GM18526 (cell line): ENCODE data around the gene SPTBN2.

Experiments used
- POLR2A ChIP-seq: IDR thresholded peaks from 3 replicates; pipeline ENCODE4 v1.6.1; 2011; ENCODE audit not compliant: insufficient read length; ENCODE audit errors: extremely low read depth

Gene SPTBN2

DNA sequence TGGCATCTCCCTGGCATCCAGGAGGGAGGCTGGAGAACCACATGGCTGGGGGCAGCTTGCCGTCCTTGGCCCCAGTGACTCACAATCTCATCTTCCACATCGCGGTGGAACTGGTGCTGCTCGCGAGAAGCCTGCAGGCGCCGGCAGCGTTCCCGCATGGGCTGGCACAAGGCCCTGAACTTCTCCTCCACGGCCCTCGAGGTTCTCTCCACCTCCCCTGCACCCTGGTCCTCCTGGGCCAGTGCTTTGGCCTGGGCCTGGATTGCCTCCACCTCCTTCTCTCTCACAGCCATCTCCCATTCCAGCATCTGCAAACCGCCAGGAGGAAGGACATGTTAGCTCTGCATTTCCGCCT is 35.0 kb downstream of the SPTBN2 start:
- TF ChIP-seq POLR2A, result no peak

DNA sequence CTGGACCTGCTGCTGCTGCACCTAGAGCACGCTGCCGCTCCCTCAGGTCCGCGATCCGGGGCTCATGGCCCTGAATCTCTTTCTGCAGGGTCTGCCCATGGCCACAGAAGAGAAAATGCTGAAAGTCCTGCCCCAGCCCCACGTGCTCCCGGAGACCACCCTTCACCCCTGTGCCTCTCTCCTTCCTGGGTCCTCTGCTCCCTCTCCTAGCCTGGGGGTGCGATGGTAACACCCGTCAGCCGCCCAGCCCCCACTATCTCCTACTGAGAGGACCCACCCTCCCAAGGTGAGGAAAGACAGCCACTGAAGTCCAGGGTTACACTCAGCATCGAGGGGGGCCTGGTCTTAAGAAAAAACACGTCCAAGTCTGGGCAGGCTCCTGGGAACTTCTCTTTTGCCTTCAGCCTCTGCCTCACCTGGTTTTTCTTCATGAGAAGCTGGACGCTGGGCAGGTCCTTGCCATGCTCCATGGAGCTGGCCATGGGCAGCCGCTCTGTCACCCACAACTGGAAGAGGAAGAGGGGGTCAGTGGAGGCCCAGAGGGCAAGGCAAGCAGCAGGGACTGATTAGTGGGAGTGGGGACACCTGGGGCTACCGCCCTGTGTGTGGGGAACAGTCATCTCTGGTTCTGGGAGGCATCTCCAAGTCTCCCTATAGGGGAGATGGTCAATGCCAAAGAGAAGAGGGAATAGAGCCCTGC is 35.5 kb downstream of the SPTBN2 start:
- TF ChIP-seq POLR2A, result no peak

DNA sequence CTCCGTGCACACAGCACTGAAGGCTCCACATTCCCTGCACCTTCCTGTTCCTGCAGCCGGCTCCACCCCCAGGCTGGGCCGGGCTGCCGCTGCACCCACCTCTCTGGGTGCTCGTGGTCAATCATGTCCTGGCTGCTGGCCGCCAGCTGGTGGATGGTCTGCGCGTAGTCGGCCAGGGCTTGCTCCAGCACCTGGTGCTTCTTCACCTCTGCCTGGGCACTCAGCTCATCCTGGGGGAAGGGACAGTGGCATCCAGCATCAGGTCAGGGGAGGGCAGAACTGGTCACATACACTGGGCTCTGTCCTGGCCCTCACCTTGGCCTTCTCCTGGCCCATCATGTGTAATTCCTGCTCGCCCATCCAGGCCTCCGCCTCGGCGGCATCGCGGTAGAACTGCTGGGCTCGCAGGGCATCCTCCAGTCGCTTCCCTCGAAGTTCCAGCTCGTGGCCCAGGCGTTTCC is 36.1 kb downstream of the SPTBN2 start:
- TF ChIP-seq POLR2A, result no peak

DNA sequence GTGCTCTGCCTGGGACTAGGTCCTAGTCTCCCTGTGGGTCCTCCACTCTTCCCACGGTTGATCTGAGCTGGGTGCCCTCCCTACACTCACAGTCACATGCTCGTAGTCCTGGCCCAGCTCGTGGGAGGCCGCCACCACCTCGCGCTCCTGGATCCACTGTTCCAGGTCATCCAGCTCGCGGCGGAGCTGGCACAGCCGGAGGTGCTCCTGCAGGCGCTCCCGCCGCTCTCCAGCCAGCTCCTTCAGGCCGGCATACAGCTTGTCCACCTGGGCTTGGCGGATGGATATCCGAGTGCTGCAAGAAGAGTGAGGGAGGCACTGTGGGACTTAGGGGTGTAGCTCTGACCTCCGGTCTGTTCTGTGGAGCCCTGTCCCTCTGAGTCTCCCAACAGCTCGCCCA is 36.6 kb downstream of the SPTBN2 start:
- no peak for TF ChIP-seq POLR2A

DNA sequence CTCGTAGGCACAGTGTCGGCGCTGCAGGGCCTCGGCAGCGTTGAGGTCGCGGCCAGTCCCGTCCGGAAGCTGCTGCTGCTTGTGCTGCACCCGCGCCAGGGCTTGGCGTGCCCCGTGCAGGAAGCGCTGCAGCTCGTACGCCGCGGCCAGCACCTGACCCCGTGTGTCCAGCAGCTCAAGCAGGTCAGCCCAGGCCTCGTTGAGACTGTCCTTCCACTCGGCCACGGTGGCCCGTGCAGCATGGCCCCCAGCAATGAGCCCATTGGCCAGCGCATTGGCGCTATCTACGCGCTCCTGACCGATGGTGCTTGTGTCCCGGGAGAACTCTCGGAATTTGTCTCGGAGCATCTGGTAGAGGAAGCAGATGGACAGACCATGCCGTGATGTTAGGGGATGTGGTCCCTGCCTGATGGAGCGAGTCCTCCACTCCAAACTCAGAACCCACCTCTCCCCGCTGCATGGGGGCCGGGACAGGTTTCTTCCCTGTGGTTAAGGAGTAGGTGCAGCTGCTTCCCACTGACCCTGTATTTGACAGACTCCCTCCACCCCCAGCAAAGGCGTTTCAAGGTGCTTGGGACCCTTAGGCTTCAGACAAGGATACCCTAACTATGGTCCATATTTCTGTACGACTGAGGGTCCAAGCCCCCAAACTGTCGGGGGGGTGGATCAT is 37.6 kb downstream of the SPTBN2 start:
- no peak for TF ChIP-seq POLR2A

DNA sequence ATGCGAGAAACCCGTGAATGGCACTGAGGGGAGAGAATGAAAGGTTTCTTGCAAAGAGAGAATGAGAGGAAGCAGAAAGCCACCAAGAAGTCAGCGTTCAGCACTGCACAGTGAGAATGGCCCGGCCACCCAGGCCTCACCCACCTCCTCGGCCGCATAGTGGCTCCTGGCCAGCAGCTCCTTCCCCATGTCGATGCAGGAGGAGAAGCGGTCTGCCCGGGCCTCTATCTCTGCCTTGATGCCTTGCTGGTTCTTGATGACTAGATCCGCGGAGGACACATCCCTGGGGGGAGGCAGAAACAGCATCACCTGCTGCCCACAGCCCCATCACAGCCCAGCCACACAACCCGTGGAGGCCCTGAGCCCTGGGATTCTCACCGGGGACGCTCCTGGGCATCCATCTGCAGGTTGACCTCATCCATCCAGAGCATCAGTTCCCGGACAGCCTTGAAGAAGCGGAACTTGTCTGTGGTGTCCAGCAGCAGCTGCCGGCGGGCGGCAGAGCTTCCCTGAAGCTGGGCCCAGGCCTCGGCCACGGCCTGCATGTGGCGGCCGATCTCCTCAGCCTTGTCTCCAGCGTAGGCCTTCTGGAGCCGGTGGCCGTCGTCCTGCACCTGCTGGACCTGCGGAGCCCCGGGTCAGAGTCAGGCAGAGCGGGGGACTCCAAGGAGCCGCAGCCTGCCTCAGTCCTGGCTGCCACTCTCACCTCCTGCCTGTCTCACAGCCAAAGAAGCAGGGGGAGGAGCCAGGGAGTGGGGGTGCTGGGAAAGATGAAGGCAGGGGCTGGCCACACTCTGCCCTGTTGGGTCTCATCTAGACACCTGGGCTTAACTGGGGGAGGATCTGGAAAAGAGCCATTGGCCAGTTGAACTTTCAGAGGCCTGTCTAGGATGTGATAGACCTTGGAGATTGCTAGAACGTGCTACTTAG is 39.1 kb downstream of the SPTBN2 start:
- TF ChIP-seq POLR2A, result no peak

DNA sequence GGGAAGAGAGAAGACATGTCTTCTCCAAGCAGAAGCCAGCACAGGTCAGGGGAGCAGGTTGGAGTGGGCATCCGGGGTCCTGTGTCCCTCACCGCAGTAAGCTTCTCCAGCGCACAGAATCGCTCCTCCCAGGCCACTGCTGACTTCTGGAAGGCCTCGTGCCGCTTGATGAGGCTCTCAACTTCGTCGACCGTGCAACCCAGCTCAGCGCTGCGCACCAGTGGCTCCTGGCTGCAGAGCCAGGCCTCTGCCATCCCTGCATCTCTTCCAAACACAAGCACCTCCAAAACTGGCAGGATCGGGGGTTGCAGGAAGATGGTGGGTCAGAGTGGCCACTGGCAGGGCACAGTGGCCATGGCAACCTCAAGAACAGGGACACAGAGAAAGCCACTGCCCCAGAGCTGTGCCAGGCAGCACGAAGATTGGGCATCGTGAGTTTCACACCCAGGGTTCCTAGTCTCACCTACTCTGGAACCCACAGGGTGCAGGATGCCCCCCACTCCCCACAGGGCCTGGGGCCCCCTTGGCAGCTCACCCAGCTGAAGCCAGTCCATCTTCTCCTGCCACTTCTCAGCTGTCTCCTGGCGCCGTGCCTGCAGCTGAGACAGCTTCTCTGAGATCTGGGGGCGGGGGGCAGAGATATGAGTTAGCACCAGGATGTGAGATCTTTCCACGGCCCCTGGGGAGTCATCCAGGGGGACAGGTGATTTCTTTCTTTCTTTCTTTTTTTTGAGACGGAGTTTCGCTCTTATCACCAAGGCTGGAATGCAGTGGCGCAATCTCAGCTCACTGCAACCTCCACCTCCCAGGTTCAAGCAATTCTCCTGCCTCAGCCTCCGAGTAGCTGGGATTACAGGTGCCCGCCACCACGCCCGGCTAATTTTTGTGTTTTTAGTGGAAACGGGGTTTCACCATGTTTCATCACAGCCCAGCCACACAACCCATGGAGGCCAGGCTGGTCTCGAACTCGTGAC is 40.2 kb downstream of the SPTBN2 start:
- TF ChIP-seq POLR2A, result no peak

DNA sequence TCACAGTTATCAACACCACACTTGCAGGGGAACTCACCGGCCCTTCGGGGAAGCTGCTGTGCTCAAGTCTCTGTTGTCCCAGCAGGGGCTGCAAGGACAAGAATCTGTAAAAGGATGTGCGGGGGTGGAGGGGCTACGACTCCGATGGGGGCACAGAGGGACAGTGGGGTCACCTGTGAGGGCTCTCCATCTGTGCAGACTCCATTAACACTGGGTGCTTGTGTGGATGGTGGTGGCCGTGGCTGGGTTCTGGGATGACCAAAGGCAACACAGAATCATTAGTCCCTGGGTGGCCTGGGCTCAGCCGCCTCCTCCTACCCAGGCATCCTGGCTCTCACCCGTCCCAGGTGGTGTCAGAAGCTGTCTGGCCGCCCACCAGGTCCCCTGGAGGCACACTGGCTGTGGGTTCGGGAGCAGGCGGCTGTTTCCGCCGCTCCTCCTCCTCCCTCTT is 41.2 kb downstream of the SPTBN2 start:
- no peak for TF ChIP-seq POLR2A

DNA sequence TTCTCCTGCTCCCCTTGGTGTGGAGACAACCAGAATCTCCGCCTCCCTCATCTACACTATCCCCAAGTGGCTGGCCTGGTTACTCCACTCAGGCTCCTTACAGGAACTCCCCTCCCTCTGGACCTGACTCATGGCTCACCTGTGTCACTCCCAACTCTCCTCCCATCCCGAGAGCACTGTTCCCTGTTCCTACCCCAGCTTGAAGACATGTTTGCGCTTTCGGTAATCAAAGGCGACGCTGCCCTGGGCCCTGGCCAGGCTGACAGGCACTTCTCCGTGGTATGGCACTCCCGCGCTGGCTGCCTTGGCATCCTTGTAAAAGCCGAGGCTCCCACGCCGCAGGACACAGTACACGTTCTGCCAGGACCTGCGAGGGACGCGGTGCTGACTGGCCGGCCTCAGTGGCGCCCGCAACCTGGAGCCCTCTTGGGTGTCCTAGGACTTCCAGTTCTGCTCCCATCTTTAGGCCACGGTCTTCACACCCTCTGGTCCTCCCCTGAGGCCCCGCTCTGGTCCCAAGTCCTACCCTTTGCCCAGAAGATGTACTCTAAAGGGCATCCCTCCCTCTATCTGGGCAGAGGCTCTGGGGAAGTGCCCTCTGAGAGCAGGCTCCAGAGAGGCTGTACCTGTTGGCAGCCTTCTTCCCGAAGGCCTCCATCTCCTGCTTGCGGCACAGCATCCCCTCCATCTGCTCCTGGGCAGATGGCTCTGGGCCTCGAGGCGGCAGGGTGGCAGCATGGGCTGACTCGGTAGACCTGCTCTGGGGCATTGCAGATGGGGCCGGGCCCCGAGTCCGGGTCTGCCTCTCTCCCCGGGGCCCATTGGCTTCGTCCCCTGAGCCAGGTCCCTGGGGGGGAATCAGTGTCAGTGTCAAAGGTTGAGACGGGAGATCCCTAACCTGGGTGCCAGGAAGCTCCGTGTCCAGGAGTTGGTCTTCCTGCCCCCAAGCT is 41.9 kb downstream of the SPTBN2 start:
- no peak for TF ChIP-seq POLR2A

DNA sequence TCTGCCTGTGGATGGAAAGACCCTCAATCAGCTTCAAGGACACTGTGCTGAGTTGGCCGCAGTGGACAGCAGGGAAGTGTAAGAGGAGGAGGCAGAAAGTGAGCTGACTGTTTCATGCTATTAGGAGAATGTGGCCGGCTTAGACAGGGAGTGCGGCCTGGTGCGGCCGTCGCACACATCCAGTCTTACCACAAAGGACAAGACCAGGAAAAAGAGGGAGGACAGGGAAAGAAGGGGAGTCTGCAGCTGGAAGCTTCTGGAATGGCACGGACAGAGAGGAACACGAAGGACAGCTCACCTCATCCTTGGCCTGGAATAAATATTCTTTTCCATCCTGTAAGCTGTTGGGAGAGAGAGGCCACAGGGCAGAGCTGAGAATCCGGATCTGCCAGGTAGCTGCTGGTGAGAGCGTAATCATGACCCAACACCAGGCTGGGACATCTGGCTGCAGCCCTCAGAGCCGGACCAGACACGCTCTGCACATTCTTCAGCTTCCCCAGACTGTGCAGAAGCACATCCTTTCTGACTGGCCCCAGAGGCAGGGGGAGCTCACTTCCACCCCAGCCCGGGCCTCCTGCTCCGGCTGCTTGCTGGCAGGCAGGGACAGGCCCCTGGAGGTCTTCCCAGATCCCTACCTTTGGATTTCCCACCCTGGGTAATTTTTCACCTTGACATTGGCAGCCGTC is 42.8 kb downstream of the SPTBN2 start:
- TF ChIP-seq POLR2A, result no peak

DNA sequence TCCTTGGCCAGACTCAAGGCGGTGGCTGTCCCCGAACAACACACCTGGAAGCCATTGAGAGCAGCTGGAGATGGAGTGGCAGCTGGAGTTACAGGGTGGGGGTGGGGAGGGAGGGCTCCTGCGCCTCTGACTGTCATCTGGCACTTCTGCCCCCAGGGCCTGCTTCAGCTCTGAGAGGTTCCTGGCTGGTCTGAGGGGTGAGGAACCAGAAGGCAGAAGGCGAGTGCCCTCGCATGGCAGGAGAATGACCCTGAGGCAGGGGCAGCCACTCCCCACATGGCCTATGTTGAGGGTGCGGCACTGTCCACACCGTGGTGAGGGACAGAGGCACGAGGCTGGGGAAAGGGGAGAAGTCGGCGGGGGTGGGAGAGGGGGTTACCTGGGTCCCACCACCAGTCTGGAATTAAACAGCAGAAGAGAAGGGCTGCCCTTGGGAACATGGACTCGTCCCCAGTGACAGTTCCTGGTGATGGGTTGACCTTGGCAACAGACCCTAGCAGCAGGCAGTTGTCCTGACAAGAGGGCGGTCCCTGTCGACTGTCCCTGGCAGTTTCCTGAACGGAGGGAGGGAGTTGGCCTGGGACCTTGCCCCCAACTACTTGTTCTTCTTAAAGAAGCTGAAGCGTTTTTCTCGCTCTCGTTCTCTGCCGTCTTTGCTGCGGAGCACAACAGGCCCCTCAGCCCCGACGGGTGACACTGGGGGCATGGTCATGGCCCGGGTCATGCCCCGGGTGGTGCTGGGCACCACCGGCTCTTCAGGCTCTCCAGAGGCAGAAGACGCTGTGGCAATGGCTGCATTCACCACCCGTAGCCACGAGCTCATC is 43.5 kb downstream of the SPTBN2 start:
- TF ChIP-seq POLR2A, result no peak

DNA sequence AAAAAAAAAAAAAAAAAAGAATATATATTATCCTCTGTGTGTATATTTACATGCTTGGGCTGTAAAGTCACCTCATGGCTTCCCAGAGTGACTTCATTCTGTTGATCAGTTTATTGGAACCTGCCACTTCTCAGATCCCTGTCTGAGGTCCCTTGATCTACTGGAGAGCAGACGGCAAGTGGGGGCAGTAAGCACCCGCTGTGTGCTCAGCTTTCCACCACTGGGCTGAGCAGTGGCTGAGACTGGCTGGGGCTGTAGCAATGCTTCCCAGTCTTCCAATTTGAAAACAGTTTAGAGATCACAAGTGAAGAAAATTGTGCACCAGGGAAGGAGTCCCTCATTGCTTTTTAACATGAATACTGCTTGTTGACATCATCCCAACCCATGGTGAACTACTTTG is 44.4 kb downstream of the SPTBN2 start:
- TF ChIP-seq POLR2A, result no peak
